Neural cell (in vitro differentiated cells): ENCODE data around the gene SPTB. TPM values are rescaled to one million over a fixed set of nuclear protein-coding genes. Genes with fewer than 3 reads are reported as not detected.

Experiments
- H2AFZ ChIP-seq: fragments of 200-600, 300-800 bp; sonication (generic), shearing (Covaris generic); 2 replicates; pipeline ENCODE4 v1.6.0; 2014; ENCODE audit warnings: low read depth, mild to moderate bottlenecking, antibody characterized with exemption, low read length, moderate library complexity
- H3F3A ChIP-seq: fragments of 200-600 bp; shearing (Covaris generic); 2 replicates; pipeline ENCODE4 v1.6.1; 2016; ENCODE audit warnings: mild to moderate bottlenecking, moderate library complexity, mixed read lengths, antibody characterized with exemption, low read length; ENCODE audit not compliant: insufficient read depth, poor library complexity, severe bottlenecking
- H3K27ac ChIP-seq: fragments of 200-600, 300-800 bp; sonication (generic), shearing (Covaris generic); 2 replicates; pipeline ENCODE4 v1.5.1; 2014; ENCODE audit warnings: mild to moderate bottlenecking, low read length, moderate library complexity
- H3K27me3 ChIP-seq: fragments of 300-800, 200-600 bp; sonication (generic), shearing (Covaris generic); 2 replicates; pipeline ENCODE4 v1.6.0; 2014; ENCODE audit warnings: mild to moderate bottlenecking, low read depth, low read length, moderate library complexity; ENCODE audit not compliant: insufficient read depth
- H3K36me3 ChIP-seq: fragments of 300-800, 200-600 bp; sonication (generic), shearing (Covaris generic); 2 replicates; pipeline ENCODE4 v1.5.1; 2014; ENCODE audit warnings: mild to moderate bottlenecking, antibody characterized with exemption, low read length, moderate library complexity; ENCODE audit not compliant: insufficient read depth
- H3K4me2 ChIP-seq: fragments of 300-800, 200-600 bp; sonication (generic), shearing (Covaris generic); 2 replicates; pipeline ENCODE4 v1.6.0; 2014; ENCODE audit warnings: mild to moderate bottlenecking, low read length
- H3K4me3 ChIP-seq: fragments of 300-800, 200-600 bp; sonication (generic), shearing (Covaris generic); 2 replicates; pipeline ENCODE4 v1.5.1; 2014; ENCODE audit warnings: mild to moderate bottlenecking, low read length, moderate library complexity
- H3K79me2 ChIP-seq: fragments of 200-600 bp; shearing (Covaris generic); replicated peaks from 2 replicates; pipeline ENCODE4 v1.6.0; 2014; ENCODE audit warnings: mild to moderate bottlenecking, low read length, moderate library complexity; ENCODE audit not compliant: insufficient read depth
- H3K9ac ChIP-seq: fragments of 300-800, 200-600 bp; sonication (generic), shearing (Covaris generic); 2 replicates; pipeline ENCODE4 v1.6.1; 2016; ENCODE audit warnings: mild to moderate bottlenecking, low read length, mixed read lengths
- H3K9me2 ChIP-seq: fragments of 200-600 bp; shearing (Covaris generic); 2 replicates; pipeline ENCODE4 v1.6.1; 2016; ENCODE audit warnings: mild to moderate bottlenecking, low read length, mixed read lengths; ENCODE audit not compliant: insufficient read depth
- H3K9me3 ChIP-seq: fragments of 200-600, 300-800 bp; sonication (generic), shearing (Covaris generic); 2 replicates; pipeline ENCODE4 v1.6.1; 2016; ENCODE audit warnings: mild to moderate bottlenecking, mixed run types, low read length, moderate library complexity, mixed read lengths
- H4K20me1 ChIP-seq: fragments of 200-600 bp; shearing (Covaris generic); 2 replicates; pipeline ENCODE4 v1.6.1; 2016; ENCODE audit warnings: mild to moderate bottlenecking, mixed run types; ENCODE audit not compliant: insufficient read depth
- EP300 ChIP-seq: fragments of 450-650 bp; conservative IDR thresholded peaks from 2 replicates; pipeline ENCODE4 v1.6.1; 2014; ENCODE audit warnings: antibody characterized with exemption, mild to moderate bottlenecking, moderate library complexity; ENCODE audit not compliant: poor library complexity, severe bottlenecking
- EZH2 ChIP-seq: fragments of 200-600, 300-800 bp; shearing (Covaris generic), sonication (generic); IDR thresholded peaks from 2 replicates; pipeline ENCODE4 v1.6.1; 2014; ENCODE audit warnings: antibody characterized with exemption, low read length, borderline replicate concordance, mild to moderate bottlenecking; ENCODE audit not compliant: insufficient read depth, poor library complexity, severe bottlenecking
- MXI1 ChIP-seq: fragments of 450-650 bp; conservative IDR thresholded peaks from 2 replicates; pipeline ENCODE4 v1.6.1; 2014; ENCODE audit warnings: antibody characterized with exemption, mild to moderate bottlenecking; ENCODE audit not compliant: poor library complexity, severe bottlenecking
- POLR2AphosphoS5 ChIP-seq: IDR thresholded peaks from 2 replicates; pipeline ENCODE4 v1.6.1; 2012
- RAD21 ChIP-seq: fragments of 450-650 bp; conservative IDR thresholded peaks from 2 replicates; pipeline ENCODE4 v1.6.1; 2014; ENCODE audit warnings: antibody characterized with exemption, mild to moderate bottlenecking, moderate library complexity
- REST ChIP-seq: IDR thresholded peaks from 2 replicates; pipeline ENCODE4 v1.6.1; 2012; ENCODE audit warnings: borderline replicate concordance
- SMC3 ChIP-seq: fragments of 450-650 bp; conservative IDR thresholded peaks from 2 replicates; pipeline ENCODE4 v1.6.1; 2014; ENCODE audit warnings: antibody characterized with exemption, mild to moderate bottlenecking, moderate library complexity; ENCODE audit not compliant: poor library complexity
- TAF1 ChIP-seq: IDR thresholded peaks from 2 replicates; pipeline ENCODE4 v1.6.1; 2012; ENCODE audit warnings: low read depth
- polyA plus RNA-seq: library from polyadenylated mRNA; depleted of rRNA; stranded (reverse); fragments of >200 nt; gene quantifications from 2 replicates; pipeline ENCODE4 v1.2.3, GENCODE V29; 2014
- TF ChIP-seq, protein P1 (sequence below): fragments of 450-650 bp; IDR thresholded peaks from 2 replicates; pipeline ENCODE4 v1.5.1; 2014; ENCODE audit warnings: antibody characterized with exemption, mild to moderate bottlenecking, moderate library complexity; ENCODE audit not compliant: poor library complexity, severe bottlenecking

SPTB gene
- polyA plus RNA-seq, 1 donor from 2014 or later: 1.9 TPM

GRCh38 chr14:64747327-64747726 is 132.4 kb downstream of the SPTB start:
- Histone ChIP-seq H3K4me3 (no peak overlapping the region), H3K79me2 (no peaks in the 10 kb centered on the region), H3K27ac (no peak overlapping the region), H3K9me3 (no peaks in the 10 kb centered on the region), H4K20me1 (no peaks in the 10 kb centered on the region), H3K4me2 (no peak overlapping the region), H3K36me3 (no peaks in the 10 kb centered on the region), H3K9ac (no peak overlapping the region), H3K27me3 (no peaks in the 10 kb centered on the region), H3F3A (no peaks in the 10 kb centered on the region), H3K9me2 (no peaks in the 10 kb centered on the region), H2AFZ (no peak overlapping the region)
- TF ChIP-seq, protein P1, sequence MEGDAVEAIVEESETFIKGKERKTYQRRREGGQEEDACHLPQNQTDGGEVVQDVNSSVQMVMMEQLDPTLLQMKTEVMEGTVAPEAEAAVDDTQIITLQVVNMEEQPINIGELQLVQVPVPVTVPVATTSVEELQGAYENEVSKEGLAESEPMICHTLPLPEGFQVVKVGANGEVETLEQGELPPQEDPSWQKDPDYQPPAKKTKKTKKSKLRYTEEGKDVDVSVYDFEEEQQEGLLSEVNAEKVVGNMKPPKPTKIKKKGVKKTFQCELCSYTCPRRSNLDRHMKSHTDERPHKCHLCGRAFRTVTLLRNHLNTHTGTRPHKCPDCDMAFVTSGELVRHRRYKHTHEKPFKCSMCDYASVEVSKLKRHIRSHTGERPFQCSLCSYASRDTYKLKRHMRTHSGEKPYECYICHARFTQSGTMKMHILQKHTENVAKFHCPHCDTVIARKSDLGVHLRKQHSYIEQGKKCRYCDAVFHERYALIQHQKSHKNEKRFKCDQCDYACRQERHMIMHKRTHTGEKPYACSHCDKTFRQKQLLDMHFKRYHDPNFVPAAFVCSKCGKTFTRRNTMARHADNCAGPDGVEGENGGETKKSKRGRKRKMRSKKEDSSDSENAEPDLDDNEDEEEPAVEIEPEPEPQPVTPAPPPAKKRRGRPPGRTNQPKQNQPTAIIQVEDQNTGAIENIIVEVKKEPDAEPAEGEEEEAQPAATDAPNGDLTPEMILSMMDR: no peak
- TF ChIP-seq POLR2AphosphoS5: no peak
- TF ChIP-seq MXI1: no peak
- TF ChIP-seq RAD21: no peak
- TF ChIP-seq TAF1: no peak
- TF ChIP-seq REST: no peak
- no peak for TF ChIP-seq EZH2
- no peak for TF ChIP-seq SMC3
- no peak for TF ChIP-seq EP300

DNA sequence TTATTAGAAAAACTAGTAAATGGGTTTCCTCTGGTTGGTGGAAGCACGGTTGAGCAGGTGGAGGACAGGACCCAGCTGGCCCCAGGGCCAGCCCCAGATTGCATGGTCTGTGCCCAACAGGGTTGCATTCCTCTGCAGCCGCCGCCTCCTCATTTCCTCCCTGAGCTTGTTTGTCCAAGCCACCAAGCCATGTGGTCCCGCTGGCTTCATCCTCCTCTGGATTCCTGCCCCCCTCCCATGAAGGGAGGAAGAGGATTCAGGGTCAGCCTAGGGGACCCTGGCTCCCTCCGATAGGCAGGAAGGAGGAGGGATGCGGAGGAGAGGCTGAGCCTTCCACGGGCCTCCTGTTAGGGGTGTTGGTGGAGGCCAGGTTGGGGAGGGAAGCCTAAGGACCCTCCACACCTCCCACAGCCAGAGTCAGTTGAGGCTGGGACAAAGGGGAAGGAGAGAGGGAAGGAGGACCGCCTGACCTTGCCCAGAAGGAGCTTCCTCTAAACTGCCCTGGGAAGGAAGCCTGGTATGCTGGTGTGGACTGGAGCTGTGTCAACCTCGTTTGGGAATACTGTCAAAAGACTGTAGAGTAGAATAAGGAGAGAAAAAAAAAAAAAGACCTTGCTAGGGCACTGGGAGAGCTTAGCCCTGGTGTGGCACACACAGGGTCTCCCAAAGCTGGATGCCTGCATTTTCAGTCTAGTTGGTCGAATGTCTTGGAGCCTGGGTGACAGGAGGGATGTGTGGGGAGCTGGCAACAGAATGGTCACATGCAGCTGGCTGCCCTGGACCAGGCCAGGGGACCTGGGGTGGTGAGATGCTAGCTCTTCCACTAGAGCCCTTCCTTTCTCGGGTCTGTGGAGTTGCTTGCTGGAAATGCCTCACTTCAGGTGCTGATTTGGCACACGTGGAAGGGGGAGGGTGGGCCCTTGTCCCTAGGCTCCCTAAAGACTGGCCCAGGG is 133.1 kb downstream of the SPTB start:
- Histone ChIP-seq H3K36me3 (no peaks in the 10 kb centered on the region), H2AFZ (no peak overlapping the region), H3K9me3 (no peaks in the 10 kb centered on the region), H3K27ac (no peak overlapping the region), H3K4me3 (no peak overlapping the region), H3K4me2 (no peak overlapping the region), H3K9me2 (no peaks in the 10 kb centered on the region), H3K79me2 (no peaks in the 10 kb centered on the region), H4K20me1 (no peaks in the 10 kb centered on the region), H3F3A (no peaks in the 10 kb centered on the region), H3K9ac (no peak overlapping the region), H3K27me3 (no peaks in the 10 kb centered on the region)
- TF ChIP-seq TAF1 (no peak), MXI1 (no peak), EP300 (no peak), SMC3 (no peak), REST (no peak), EZH2 (no peak), POLR2AphosphoS5 (no peak), RAD21 (no peak)
- TF ChIP-seq, protein P1: no peak
